Parathyroid adenoma (tissue), 2 donors: ENCODE measurements around the gene CPN1.

ENCODE experiments used
- H2AFZ ChIP-seq: fragments of 300-600 bp; sonication (generic); one replicate; pipeline ENCODE4 v1.7.0; 2017; ENCODE audit warnings: antibody characterized with exemption, mild to moderate bottlenecking
- H3K27ac ChIP-seq: fragments of 300-600 bp; sonication (generic); one replicate; pipeline ENCODE4 v1.7.0; 2017
- H3K27me3 ChIP-seq: fragments of 300-600 bp; sonication (generic); one replicate; pipeline ENCODE4 v1.7.0; 2017; ENCODE audit warnings: low read length; ENCODE audit not compliant: control insufficient read depth, insufficient read depth
- H3K36me3 ChIP-seq: fragments of 300-600 bp; sonication (generic); one replicate; pipeline ENCODE4 v1.7.0; 2017; ENCODE audit warnings: low read length; ENCODE audit not compliant: control insufficient read depth, insufficient read depth
- H3K4me1 ChIP-seq: fragments of 300-600 bp; sonication (generic); one replicate; pipeline ENCODE4 v1.7.0; 2017; ENCODE audit warnings: control low read depth
- H3K4me2 ChIP-seq: fragments of 300-600 bp; sonication (generic); one replicate; pipeline ENCODE4 v1.7.0; 2017; ENCODE audit warnings: low read length
- H3K4me3 ChIP-seq: fragments of 300-600 bp; sonication (generic); one replicate; pipeline ENCODE4 v1.7.0; 2017; ENCODE audit warnings: low read depth, low read length
- H3K79me2 ChIP-seq: fragments of 300-600 bp; sonication (generic); one replicate; pipeline ENCODE4 v1.7.0; 2017; ENCODE audit warnings: control low read depth
- H3K9ac ChIP-seq: fragments of 300-600 bp; sonication (generic); one replicate; pipeline ENCODE4 v1.7.0; 2017; ENCODE audit warnings: mild to moderate bottlenecking
- H3K9me3 ChIP-seq: fragments of 300-600 bp; sonication (generic); one replicate; pipeline ENCODE4 v1.7.0; 2017; ENCODE audit warnings: low read length; ENCODE audit not compliant: control insufficient read depth
- CTCF ChIP-seq: fragments of 300-600 bp; sonication (generic); IDR thresholded peaks from one replicate; pipeline ENCODE4 v1.7.0; 2017; ENCODE audit warnings: antibody characterized with exemption, mild to moderate bottlenecking
- donor health status: primary hyperparathyroidism.

CPN1 gene

DNA sequence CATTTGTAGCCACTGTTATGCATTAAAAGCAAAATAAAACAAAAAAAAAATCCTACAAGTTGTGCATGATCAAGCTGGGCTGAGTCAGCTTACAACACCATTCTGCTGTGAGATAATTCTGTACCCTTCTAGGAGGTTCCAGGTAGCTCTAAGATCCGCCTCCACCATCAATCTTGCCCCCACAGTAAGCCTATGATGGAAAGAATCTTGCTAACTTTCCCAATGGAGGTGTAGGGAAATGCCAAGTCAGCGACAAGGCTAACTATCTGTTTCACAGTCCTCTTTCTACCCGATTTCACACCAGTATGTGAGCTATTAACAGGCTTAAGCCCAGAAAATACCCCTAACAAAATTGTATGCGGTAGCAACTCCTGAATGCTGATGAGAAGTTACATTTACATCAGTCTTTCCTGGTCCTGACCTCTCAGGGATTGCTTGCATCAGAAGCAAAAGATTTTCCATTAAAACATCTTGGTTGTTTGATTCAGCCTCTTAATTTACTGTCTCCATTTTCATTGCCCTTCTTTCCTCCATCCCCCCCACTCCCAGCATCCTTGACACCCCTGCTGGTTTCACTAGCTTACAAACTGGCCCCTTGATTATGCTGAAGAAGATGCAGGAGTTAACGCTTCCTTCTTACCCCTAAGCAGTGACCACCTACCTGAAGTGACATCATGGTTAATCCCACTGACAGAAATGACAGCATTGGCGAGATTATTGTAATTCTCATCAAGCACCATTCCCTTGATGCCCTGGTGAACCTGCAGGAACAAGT is 27.8 kb downstream of the CPN1 start:
- Histone ChIP-seq H3K27me3 (no peaks in the 10 kb centered on the region), H3K79me2 (no peaks in the 10 kb centered on the region), H3K9me3 (no peaks in the 10 kb centered on the region), H3K4me1 (no peaks in the 10 kb centered on the region), H2AFZ (peak overlapping the region; percentile 31), H3K36me3 (no peaks in the 10 kb centered on the region), H3K27ac (no peak overlapping the region), H3K9ac (no peak overlapping the region), H3K4me2 (no peak overlapping the region), H3K4me3 (no peak overlapping the region)
- TF ChIP-seq CTCF, result no peak

GRCh38 chr10:100046021-100046486 is 35.6 kb downstream of the CPN1 start:
- peak overlapping the region; percentile 71 for H2AFZ ChIP-seq
- no peaks in the 10 kb centered on the region for H3K9me3 ChIP-seq
- H3K27me3 ChIP-seq, result no peaks in the 10 kb centered on the region
- no peaks in the 10 kb centered on the region for H3K36me3 ChIP-seq
- no peaks in the 10 kb centered on the region for H3K79me2 ChIP-seq
- H3K4me2 ChIP-seq, result peak overlapping the region; percentile 45
- H3K4me3 ChIP-seq, result no peak overlapping the region
- peaks cover 42% of the 10 kb centered on the region for H3K4me1 ChIP-seq
- H3K27ac ChIP-seq, result peak overlapping the region; percentile 82
- no peak overlapping the region for H3K9ac ChIP-seq
- TF ChIP-seq CTCF, result peak; percentile 99

DNA sequence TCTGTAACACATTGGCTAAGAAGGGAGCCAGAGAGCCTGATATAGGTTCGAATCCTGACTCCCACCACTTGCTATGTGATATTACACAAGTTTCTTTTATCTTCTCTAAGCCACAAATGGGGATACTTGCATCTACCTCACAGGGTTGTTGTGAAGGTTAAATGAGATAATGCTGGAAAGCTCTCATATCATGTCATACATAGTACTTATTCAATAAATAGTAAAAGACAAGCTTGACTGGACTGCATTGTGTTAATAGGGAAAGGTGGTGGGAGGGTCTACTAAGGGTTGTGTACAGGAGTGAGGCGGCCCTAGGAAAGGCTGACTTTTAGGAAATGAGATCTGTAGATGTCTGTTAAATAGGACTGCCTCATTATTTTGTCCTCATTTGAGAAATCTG is 36.1 kb downstream of the CPN1 start:
- Histone ChIP-seq H3K9ac (no peak overlapping the region), H3K27me3 (no peaks in the 10 kb centered on the region), H3K4me2 (peak overlapping the region; percentile 45), H3K27ac (peak overlapping the region; percentile 82), H3K9me3 (no peaks in the 10 kb centered on the region), H3K36me3 (no peaks in the 10 kb centered on the region), H3K4me3 (no peak overlapping the region), H2AFZ (peak overlapping the region; percentile 71), H3K79me2 (no peaks in the 10 kb centered on the region), H3K4me1 (peaks cover 46% of the 10 kb centered on the region)
- no peak for TF ChIP-seq CTCF

DNA sequence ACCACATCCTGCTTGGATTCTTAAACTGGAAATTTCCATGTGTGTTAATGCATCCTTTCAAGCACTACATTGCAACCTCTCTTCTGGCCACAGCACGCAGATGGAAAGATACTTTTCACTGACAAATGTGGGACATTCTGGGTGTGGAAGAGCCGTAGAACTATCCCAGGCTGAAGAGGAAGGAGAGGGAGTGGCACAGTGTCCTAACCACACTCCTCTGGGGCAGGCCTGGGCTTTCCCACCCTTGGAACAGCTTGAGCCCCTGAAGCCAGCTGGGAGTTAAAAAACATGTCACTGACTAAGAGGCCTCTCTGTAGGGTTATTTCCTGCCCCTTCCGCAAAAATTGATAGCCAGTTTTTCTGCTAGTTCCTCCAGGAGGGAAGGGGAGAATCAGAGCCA is 37.9 kb downstream of the CPN1 start:
- Histone ChIP-seq H3K4me1 (peaks cover 58% of the 10 kb centered on the region), H3K27ac (peak overlapping the region; percentile 82), H3K4me2 (peak overlapping the region; percentile 26), H3K9me3 (no peaks in the 10 kb centered on the region), H3K9ac (no peak overlapping the region), H3K4me3 (no peak overlapping the region), H3K79me2 (no peaks in the 10 kb centered on the region), H3K27me3 (no peaks in the 10 kb centered on the region), H2AFZ (peak overlapping the region; percentile 65), H3K36me3 (no peaks in the 10 kb centered on the region)
- TF ChIP-seq CTCF, result no peak

DNA sequence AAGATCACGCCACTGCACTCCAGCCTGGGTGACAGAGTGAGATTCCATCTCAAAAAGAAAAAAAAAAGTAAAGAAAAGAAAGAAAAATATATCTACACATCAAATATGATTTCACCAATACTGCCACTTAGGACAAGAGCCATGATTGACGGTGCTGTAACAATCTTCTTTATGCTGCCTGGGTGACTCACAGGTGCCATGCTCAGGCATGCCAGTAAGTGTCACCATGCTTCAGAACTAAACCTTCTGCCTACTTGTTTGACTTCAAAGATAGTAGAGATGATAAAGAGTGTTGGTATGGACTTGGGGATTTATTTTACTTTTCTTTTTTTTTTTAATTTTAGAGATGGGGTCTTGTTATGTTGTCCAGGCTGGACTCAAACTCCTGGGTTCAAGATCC is 38.3 kb downstream of the CPN1 start:
- H3K79me2 ChIP-seq, result no peaks in the 10 kb centered on the region
- H3K27ac ChIP-seq, result peak overlapping the region; percentile 82
- no peak for TF ChIP-seq CTCF

More for the DNA sequence above, 38.3 kb downstream of the CPN1 start:
- Histone ChIP-seq H3K4me1 (peaks cover 62% of the 10 kb centered on the region), H3K36me3 (no peaks in the 10 kb centered on the region), H3K9me3 (no peaks in the 10 kb centered on the region), H3K4me3 (no peak overlapping the region), H3K9ac (no peak overlapping the region), H3K4me2 (no peak overlapping the region), H2AFZ (peak overlapping the region; percentile 65), H3K27me3 (no peaks in the 10 kb centered on the region)
